ENCODE measurements around the gene RAB37.

DNA sequence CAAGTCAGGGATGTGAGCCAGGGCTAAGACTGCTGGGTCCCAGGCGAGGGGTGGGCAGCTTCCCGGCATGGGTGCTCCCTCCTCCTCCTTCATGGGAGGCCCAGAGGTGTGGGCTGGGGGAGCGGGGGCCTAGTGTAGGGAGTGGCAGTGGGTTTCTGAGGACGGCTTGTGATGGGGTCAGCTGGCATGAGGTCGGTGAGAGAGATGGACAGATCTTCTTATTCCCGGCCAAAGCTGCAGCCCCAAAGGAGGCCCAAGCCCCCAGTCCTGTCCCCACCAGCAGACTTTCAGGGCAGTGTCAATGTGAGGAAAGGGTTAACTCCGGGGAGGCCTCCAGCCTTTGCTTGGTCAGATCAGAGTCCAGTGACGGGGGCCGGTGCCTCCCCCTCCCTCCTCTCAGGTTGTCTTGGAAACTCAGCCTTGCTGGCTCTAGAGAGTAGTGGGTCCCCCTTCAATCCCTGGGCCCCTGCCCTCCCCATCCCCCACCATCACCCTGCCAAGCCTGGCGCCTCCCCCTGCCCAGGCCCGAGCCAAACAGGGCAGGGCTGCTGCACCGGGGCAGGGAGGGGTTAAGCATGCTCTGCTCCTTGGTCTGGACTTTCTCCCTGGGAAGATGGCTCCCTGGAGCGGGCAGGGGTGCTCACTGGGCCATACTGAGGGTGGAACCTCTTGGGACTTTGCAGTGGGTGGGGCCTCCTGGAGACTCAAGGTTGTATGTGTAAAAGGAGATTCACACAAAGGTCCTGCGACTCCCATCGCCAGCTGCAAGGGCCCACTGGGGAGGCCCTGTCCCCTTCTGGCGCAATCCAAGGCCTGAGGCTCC lies 26.7 kb downstream of the RAB37 start:
- TF ChIP-seq POLR2A (IDR thresholded peaks at IDR 0.05), result no peak
- TF ChIP-seq, protein P1, sequence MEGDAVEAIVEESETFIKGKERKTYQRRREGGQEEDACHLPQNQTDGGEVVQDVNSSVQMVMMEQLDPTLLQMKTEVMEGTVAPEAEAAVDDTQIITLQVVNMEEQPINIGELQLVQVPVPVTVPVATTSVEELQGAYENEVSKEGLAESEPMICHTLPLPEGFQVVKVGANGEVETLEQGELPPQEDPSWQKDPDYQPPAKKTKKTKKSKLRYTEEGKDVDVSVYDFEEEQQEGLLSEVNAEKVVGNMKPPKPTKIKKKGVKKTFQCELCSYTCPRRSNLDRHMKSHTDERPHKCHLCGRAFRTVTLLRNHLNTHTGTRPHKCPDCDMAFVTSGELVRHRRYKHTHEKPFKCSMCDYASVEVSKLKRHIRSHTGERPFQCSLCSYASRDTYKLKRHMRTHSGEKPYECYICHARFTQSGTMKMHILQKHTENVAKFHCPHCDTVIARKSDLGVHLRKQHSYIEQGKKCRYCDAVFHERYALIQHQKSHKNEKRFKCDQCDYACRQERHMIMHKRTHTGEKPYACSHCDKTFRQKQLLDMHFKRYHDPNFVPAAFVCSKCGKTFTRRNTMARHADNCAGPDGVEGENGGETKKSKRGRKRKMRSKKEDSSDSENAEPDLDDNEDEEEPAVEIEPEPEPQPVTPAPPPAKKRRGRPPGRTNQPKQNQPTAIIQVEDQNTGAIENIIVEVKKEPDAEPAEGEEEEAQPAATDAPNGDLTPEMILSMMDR (IDR thresholded peaks at IDR 0.05 in 8 of 11, conservative IDR thresholded peaks at IDR 0.05 in 3 of 11), result no peak
- peak in 1 of 3 donors; percentile 19 for TF ChIP-seq POLR2AphosphoS5 (IDR thresholded peaks at IDR 0.05)

Data from spleen (tissue), 7 donors.